Endothelial cell (in vitro differentiated cells): ENCODE data around the gene CNIH2. TPM values are rescaled to one million over a fixed set of nuclear protein-coding genes. Genes with fewer than 3 reads are reported as not detected.

Experiments used
- DNase-seq: peaks from one replicate; pipeline ENCODE4 v3.0.0; 2021; ENCODE audit warnings: low spot score
- H3K27ac Mint-ChIP-seq: one replicate; pipeline ENCODE4 v1.8.0; 2021; ENCODE audit warnings: mixed read lengths, inconsistent platforms; ENCODE audit not compliant: unreplicated experiment
- H3K27me3 Mint-ChIP-seq: one replicate; pipeline ENCODE4 v1.8.0; 2021; ENCODE audit warnings: mild to moderate bottlenecking, moderate library complexity, mixed read lengths, inconsistent platforms; ENCODE audit not compliant: unreplicated experiment
- H3K36me3 Mint-ChIP-seq: one replicate; pipeline ENCODE4 v1.8.0; 2021; ENCODE audit warnings: mild to moderate bottlenecking, low read depth, mixed read lengths, inconsistent platforms; ENCODE audit not compliant: unreplicated experiment
- H3K4me1 Mint-ChIP-seq: one replicate; pipeline ENCODE4 v1.8.0; 2021; ENCODE audit warnings: mild to moderate bottlenecking, mixed read lengths, inconsistent platforms; ENCODE audit not compliant: unreplicated experiment
- H3K4me3 Mint-ChIP-seq: one replicate; pipeline ENCODE4 v1.8.0; 2021; ENCODE audit warnings: mild to moderate bottlenecking, mixed read lengths, inconsistent platforms; ENCODE audit not compliant: unreplicated experiment
- H3K9me3 Mint-ChIP-seq: one replicate; pipeline ENCODE4 v1.8.0; 2021; ENCODE audit warnings: mixed read lengths, inconsistent platforms; ENCODE audit not compliant: unreplicated experiment
- CTCF ChIP-seq: fragments of 200-600 bp; sonication (generic); IDR thresholded peaks from one replicate; pipeline ENCODE4 v1.5.0; 2021; ENCODE audit warnings: antibody characterized with exemption; ENCODE audit not compliant: unreplicated experiment
- total RNA-seq: library from RNA; stranded (reverse); fragmentation: NEBNext Ultra II Directional; extraction: Animal tissue kit (Norgen Biotek cat#: 25700); gene quantifications from one replicate; pipeline ENCODE4 v1.2.1, GENCODE V29; 2021; ENCODE audit not compliant: unreplicated experiment

CNIH2 gene
- total RNA-seq, 1 donor from 2014 or later, result 1.9 TPM

- peak overlapping the region; percentile 37 for H3K4me3 Mint-ChIP-seq
- TF ChIP-seq CTCF, result no peak
- H3K27ac Mint-ChIP-seq, result no peak overlapping the region
- H3K36me3 Mint-ChIP-seq, result peaks cover 14% of the 10 kb centered on the region
- H3K9me3 Mint-ChIP-seq, result no peaks in the 10 kb centered on the region
- peaks cover 12% of the 10 kb centered on the region for H3K4me1 Mint-ChIP-seq
- no peak for DNase-seq
- H3K27me3 Mint-ChIP-seq, result peaks cover 20% of the 10 kb centered on the region
Observed at GRCh38 chr11:66265531-66266377, 12.2 kb upstream of the CNIH2 start.

DNA sequence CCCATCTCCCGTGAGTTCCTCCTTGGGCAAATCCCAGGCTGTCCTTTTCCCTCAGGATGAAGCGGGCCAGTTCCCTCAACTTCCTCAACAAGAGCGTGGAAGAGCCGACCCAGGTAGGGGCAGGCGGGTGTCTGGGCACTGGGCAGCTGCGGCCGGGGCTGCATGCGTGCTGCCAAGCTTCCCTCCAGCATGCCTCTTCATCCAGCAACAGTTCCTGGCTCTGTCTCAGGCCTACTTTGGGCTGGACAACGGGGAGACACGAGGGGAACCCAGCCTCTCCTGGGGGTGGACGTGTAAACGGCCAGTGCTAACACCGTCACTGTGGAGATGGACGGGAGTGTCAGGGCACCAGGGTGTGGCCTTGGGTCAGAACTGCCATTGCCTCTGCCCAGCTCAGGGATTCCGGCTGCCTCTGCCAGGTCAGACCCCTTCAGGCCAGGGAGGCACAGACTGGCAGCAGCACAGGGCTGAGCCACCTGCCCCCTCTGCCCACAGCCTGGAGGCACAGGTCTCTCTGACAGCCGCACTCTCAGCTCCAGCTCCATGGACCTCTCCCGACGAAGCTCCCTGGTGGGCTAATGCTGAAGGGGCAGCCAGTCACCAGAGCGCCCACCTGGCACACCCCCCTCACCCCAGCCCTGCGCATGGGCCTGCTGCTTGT lies 11.5 kb upstream of the CNIH2 start:
- no peak for TF ChIP-seq CTCF
- peaks cover 14% of the 10 kb centered on the region for H3K4me1 Mint-ChIP-seq
- H3K9me3 Mint-ChIP-seq, result no peaks in the 10 kb centered on the region
- no peak overlapping the region for H3K27ac Mint-ChIP-seq
- peaks cover 15% of the 10 kb centered on the region for H3K36me3 Mint-ChIP-seq
- H3K27me3 Mint-ChIP-seq, result peaks cover 22% of the 10 kb centered on the region
- peak overlapping the region; percentile 69 for H3K4me3 Mint-ChIP-seq
- DNase-seq, result no peak

- peak overlapping the region; percentile 69 for H3K4me3 Mint-ChIP-seq
- H3K36me3 Mint-ChIP-seq, result peaks cover 18% of the 10 kb centered on the region
Observed at GRCh38 chr11:66267039-66267378, 11.0 kb upstream of the CNIH2 start.

GRCh38 chr11:66267379-66268243 lies 10.4 kb upstream of the CNIH2 start:
- peak; percentile 94 for DNase-seq
- peak overlapping the region; percentile 94 for H3K27ac Mint-ChIP-seq
- H3K4me1 Mint-ChIP-seq, result peaks cover 14% of the 10 kb centered on the region
- no peaks in the 10 kb centered on the region for H3K9me3 Mint-ChIP-seq
- H3K36me3 Mint-ChIP-seq, result peaks cover 23% of the 10 kb centered on the region
- peaks cover 25% of the 10 kb centered on the region for H3K27me3 Mint-ChIP-seq
- H3K4me3 Mint-ChIP-seq, result peak overlapping the region; percentile 95
- TF ChIP-seq CTCF, result no peak

More at GRCh38 chr11:66267039-66267378, 11.0 kb upstream of the CNIH2 start:
- H3K9me3 Mint-ChIP-seq, result no peaks in the 10 kb centered on the region
- DNase-seq, result no peak
- no peak overlapping the region for H3K27ac Mint-ChIP-seq
- TF ChIP-seq CTCF, result no peak
- H3K4me1 Mint-ChIP-seq, result peaks cover 14% of the 10 kb centered on the region
- H3K27me3 Mint-ChIP-seq, result peaks cover 25% of the 10 kb centered on the region
